Endothelial cell (in vitro differentiated cells): ENCODE results near the gene SHISA6. TPM values are rescaled to one million over a fixed set of nuclear protein-coding genes. Genes with fewer than 3 reads are reported as not detected.

Source experiments
- DNase-seq: peaks from one replicate; pipeline ENCODE4 v3.0.0; 2021; ENCODE audit warnings: low spot score
- H3K27ac Mint-ChIP-seq: one replicate; pipeline ENCODE4 v1.8.0; 2021; ENCODE audit warnings: mixed read lengths, inconsistent platforms; ENCODE audit not compliant: unreplicated experiment
- H3K27me3 Mint-ChIP-seq: one replicate; pipeline ENCODE4 v1.8.0; 2021; ENCODE audit warnings: mild to moderate bottlenecking, moderate library complexity, mixed read lengths, inconsistent platforms; ENCODE audit not compliant: unreplicated experiment
- H3K36me3 Mint-ChIP-seq: one replicate; pipeline ENCODE4 v1.8.0; 2021; ENCODE audit warnings: mild to moderate bottlenecking, low read depth, mixed read lengths, inconsistent platforms; ENCODE audit not compliant: unreplicated experiment
- H3K4me1 Mint-ChIP-seq: one replicate; pipeline ENCODE4 v1.8.0; 2021; ENCODE audit warnings: mild to moderate bottlenecking, mixed read lengths, inconsistent platforms; ENCODE audit not compliant: unreplicated experiment
- H3K4me3 Mint-ChIP-seq: one replicate; pipeline ENCODE4 v1.8.0; 2021; ENCODE audit warnings: mild to moderate bottlenecking, mixed read lengths, inconsistent platforms; ENCODE audit not compliant: unreplicated experiment
- H3K9me3 Mint-ChIP-seq: one replicate; pipeline ENCODE4 v1.8.0; 2021; ENCODE audit warnings: mixed read lengths, inconsistent platforms; ENCODE audit not compliant: unreplicated experiment
- total RNA-seq: library from RNA; stranded (reverse); fragmentation: NEBNext Ultra II Directional; extraction: Animal tissue kit (Norgen Biotek cat#: 25700); gene quantifications from one replicate; pipeline ENCODE4 v1.2.1, GENCODE V29; 2021; ENCODE audit not compliant: unreplicated experiment
- TF ChIP-seq, protein P1 (sequence below): fragments of 200-600 bp; sonication (generic); IDR thresholded peaks from one replicate; pipeline ENCODE4 v1.5.0; 2021; ENCODE audit warnings: antibody characterized with exemption; ENCODE audit not compliant: unreplicated experiment

SHISA6 gene
- total RNA-seq, 1 donor from 2014 or later, result not detected

DNA sequence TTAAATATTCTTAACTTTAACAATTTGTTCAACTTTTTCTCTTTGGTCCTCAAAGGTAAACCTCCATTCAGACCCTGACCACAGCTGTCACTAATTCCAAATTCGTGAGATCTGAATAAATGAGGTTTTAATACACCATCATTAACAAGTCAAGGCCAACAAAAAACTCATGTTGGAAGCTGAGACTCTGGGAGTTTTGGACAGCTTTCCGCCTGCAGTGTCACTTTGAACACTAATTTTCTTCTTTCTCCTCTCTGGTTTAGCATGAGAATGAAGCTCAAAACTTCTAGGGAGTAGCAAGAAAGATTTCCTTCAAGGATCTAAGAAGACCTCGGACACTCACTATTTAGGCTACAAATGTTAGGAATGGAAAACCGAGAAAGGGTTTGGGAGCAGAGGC is 324.6 kb downstream of the SHISA6 start:
- peaks cover 73% of the 10 kb centered on the region for H3K9me3 Mint-ChIP-seq
- no peak for DNase-seq
- H3K4me3 Mint-ChIP-seq, result no peak overlapping the region
- no peaks in the 10 kb centered on the region for H3K4me1 Mint-ChIP-seq
- H3K27me3 Mint-ChIP-seq, result no peaks in the 10 kb centered on the region
- TF ChIP-seq, protein P1, sequence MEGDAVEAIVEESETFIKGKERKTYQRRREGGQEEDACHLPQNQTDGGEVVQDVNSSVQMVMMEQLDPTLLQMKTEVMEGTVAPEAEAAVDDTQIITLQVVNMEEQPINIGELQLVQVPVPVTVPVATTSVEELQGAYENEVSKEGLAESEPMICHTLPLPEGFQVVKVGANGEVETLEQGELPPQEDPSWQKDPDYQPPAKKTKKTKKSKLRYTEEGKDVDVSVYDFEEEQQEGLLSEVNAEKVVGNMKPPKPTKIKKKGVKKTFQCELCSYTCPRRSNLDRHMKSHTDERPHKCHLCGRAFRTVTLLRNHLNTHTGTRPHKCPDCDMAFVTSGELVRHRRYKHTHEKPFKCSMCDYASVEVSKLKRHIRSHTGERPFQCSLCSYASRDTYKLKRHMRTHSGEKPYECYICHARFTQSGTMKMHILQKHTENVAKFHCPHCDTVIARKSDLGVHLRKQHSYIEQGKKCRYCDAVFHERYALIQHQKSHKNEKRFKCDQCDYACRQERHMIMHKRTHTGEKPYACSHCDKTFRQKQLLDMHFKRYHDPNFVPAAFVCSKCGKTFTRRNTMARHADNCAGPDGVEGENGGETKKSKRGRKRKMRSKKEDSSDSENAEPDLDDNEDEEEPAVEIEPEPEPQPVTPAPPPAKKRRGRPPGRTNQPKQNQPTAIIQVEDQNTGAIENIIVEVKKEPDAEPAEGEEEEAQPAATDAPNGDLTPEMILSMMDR, result no peak
- peaks cover 16% of the 10 kb centered on the region for H3K36me3 Mint-ChIP-seq
- no peak overlapping the region for H3K27ac Mint-ChIP-seq

GRCh38 chr17:11578998-11579397 is 338.0 kb downstream of the SHISA6 start:
- no peak overlapping the region for H3K27ac Mint-ChIP-seq
- DNase-seq, result no peak
- H3K4me1 Mint-ChIP-seq, result no peaks in the 10 kb centered on the region
- H3K9me3 Mint-ChIP-seq, result peaks cover 24% of the 10 kb centered on the region
- TF ChIP-seq, protein P1, result no peak
- no peak overlapping the region for H3K4me3 Mint-ChIP-seq
- peaks cover 6% of the 10 kb centered on the region for H3K36me3 Mint-ChIP-seq
- H3K27me3 Mint-ChIP-seq, result peaks cover 3% of the 10 kb centered on the region

DNA sequence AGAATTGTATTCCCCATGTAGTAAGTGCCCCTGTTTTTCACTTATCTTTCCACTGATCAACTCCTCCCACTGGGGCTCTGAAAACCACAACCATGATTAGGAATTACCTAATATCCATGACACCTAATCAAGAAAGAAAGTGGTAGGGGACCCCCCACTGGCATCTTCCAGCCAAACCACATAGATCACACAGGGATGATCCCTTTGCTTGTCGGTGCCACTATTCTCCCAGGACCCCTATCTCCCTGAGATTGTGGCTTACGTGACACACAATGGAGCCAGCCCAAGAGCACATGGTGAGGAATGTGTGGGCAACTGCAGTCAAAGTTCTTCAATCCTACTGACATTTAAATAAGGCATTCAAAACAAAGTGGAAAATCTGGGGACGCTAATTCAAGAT is 339.7 kb downstream of the SHISA6 start:
- Mint-ChIP-seq H3K27ac (no peak overlapping the region), H3K9me3 (peaks cover 28% of the 10 kb centered on the region), H3K4me1 (no peaks in the 10 kb centered on the region), H3K4me3 (no peak overlapping the region), H3K36me3 (peaks cover 12% of the 10 kb centered on the region), H3K27me3 (peaks cover 5% of the 10 kb centered on the region)
- TF ChIP-seq, protein P1, result no peak
- DNase-seq, result no peak

DNA sequence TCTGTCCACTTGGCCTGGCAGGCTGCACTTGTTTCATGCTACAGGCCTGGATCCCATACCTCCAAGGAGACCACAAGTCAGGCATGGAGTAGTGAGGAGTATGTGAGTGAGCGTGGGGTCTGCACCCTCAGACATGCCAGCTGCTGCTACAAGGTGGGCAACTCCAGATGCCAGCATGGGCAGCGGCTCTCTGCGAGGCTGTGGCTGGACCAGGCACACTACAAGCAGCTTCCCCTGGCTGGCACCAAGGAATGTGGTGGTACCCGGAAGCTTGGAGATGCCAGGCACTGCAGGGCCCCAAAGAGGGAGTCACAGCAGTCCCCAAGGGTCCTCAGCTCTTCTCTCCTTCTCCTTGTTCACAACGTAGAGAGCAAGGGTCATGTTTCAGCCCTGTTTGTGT is 341.2 kb downstream of the SHISA6 start:
- no peaks in the 10 kb centered on the region for H3K4me1 Mint-ChIP-seq
- no peak for DNase-seq
- peaks cover 5% of the 10 kb centered on the region for H3K27me3 Mint-ChIP-seq
- no peak overlapping the region for H3K27ac Mint-ChIP-seq
- TF ChIP-seq, protein P1, result no peak
- H3K36me3 Mint-ChIP-seq, result peaks cover 12% of the 10 kb centered on the region
- H3K9me3 Mint-ChIP-seq, result peaks cover 28% of the 10 kb centered on the region
- no peak overlapping the region for H3K4me3 Mint-ChIP-seq

- H3K4me3 Mint-ChIP-seq, result no peak overlapping the region
- no peak for DNase-seq
- H3K27ac Mint-ChIP-seq, result no peak overlapping the region
- peaks cover 12% of the 10 kb centered on the region for H3K36me3 Mint-ChIP-seq
- TF ChIP-seq, protein P1, result no peak
- H3K9me3 Mint-ChIP-seq, result peaks cover 28% of the 10 kb centered on the region
- H3K4me1 Mint-ChIP-seq, result no peaks in the 10 kb centered on the region
- H3K27me3 Mint-ChIP-seq, result peaks cover 5% of the 10 kb centered on the region
Observed at GRCh38 chr17:11583306-11583992, 342.4 kb downstream of the SHISA6 start.
